GM23248 (cell line): ENCODE results near the gene FUCA2.

Experiments
- EZH2 ChIP-seq: fragments of 200-600 bp; sonication (generic); IDR thresholded peaks from 2 replicates; pipeline ENCODE4 v1.6.1; 2018; ENCODE audit warnings: antibody characterized with exemption, mild to moderate bottlenecking; ENCODE audit not compliant: insufficient read depth, poor library complexity, severe bottlenecking
- EZH2phosphoT487 ChIP-seq: fragments of 200-600 bp; sonication (generic); IDR thresholded peaks from 2 replicates; pipeline ENCODE4 v1.6.1; 2018; ENCODE audit warnings: antibody characterized with exemption, moderate library complexity, mild to moderate bottlenecking, low read depth; ENCODE audit not compliant: insufficient read depth

DNA sequence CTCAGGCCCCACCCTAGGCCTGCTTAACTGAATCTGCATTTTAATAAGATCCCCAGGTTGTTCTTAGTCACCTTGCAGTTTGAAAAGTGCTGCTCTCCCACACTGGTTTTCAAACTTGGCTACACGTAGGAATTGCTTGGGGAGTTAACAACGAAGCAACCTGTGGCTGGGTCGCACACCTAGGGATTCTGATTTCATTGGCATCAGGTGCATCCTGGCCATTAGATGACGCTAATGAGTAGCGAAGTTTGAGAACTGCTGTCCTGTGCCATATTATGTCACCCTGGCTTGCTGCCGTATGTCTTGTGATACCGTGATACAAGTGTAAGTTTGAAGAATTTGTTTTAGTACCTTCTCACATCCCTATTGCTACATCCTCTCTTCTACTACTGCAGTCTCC is 28.2 kb upstream of the FUCA2 start:
- TF ChIP-seq EZH2 (no peak), EZH2phosphoT487 (no peak)
